ENCODE data around the gene UBE2J2.

GRCh38 chr1:1225238-1225845 lies 48.3 kb downstream of the UBE2J2 start:
- TF ChIP-seq CTCF (IDR thresholded peaks at IDR 0.05) (no peak), POLR2A (IDR thresholded peaks at IDR 0.05) (no peak), EP300 (IDR thresholded peaks at IDR 0.05) (no peak), POLR2AphosphoS5 (IDR thresholded peaks at IDR 0.05) (no peak)

Measured in suprapubic skin (tissue), 4 donors.